ENCODE data around the gene SYT1. TPM values are rescaled to one million over a fixed set of nuclear protein-coding genes. Genes with fewer than 3 reads are reported as not detected.

SYT1 gene
- total and polyA plus RNA-seq, 2 of the 4 experiments (the other 2 are of a cell fraction), result 2.8 to 3.0 TPM

- no peak overlapping the region for H2AK9ac ChIP-seq (replicated peaks; ENCODE audit: low read depth, low read length, poor library complexity)
- DNase-seq (no peak), ATAC-seq (ENCODE audit: low read depth) (no peak)
- POLR2A ChIA-PET (ENCODE audit: unreplicated experiment), result no interaction called here
- H4K5ac ChIP-seq (ENCODE audit: low read depth, low read length), result no peak overlapping the region
- no peaks in the 10 kb centered on the region for H3K27me3 ChIP-seq (ENCODE audit: control insufficient read depth, insufficient read depth, low read length)
- H2AFZ ChIP-seq (replicated peaks; ENCODE audit: low read length, poor library complexity), result no peak overlapping the region
- no peak overlapping the region for H2BK20ac ChIP-seq (ENCODE audit: low read depth, low read length)
- in situ Hi-C loops (cut with MboI; ENCODE audit: low sequenced_read_pairs), result loop anchor here (25.0 kb wide), 1 partner anchor 1174 kb away; no protein-coding TSS in a partner anchor
- no peak overlapping the region for H2BK5ac ChIP-seq (ENCODE audit: low read depth, low read length, poor library complexity, severe bottlenecking)
- no peak overlapping the region for H3K18ac ChIP-seq (ENCODE audit: low read depth, low read length)
- CTCF ChIA-PET, result no interaction called here
- no peaks in the 10 kb centered on the region for H3K9me3 ChIP-seq (ENCODE audit: control insufficient read depth, insufficient read depth, low read length)
- no peak overlapping the region for H3K4me2 ChIP-seq (ENCODE audit: low read depth, low read length)
- no TSS peak for BruUV-seq (replicated peaks)
- dilution Hi-C loops (cut with HindIII; ENCODE audit: low sequenced_read_pairs, unreplicated experiment), result no loop called here
- H4K8ac ChIP-seq (ENCODE audit: low read depth in 2 of 2, low read length in 2 of 2), result no peak overlapping the region
- H3K4me3 ChIP-seq (ENCODE audit: insufficient read depth, low read depth, low read length), result no peak overlapping the region
- no peak overlapping the region for H2BK120ac ChIP-seq (ENCODE audit: low read depth, low read length)
- no peak for TF ChIP-seq ELK1 (IDR thresholded peaks at IDR 0.05; ENCODE audit: borderline replicate concordance, low read depth, low read length)
- no peak for TF ChIP-seq USF2 (IDR thresholded peaks at IDR 0.05; ENCODE audit: low read depth, low read length)
- TF ChIP-seq SMC3 (IDR thresholded peaks at IDR 0.05; ENCODE audit: low read depth, low read length), result no peak
- TF ChIP-seq CEBPB (IDR thresholded peaks at IDR 0.05; ENCODE audit: low read depth, low read length), result no peak
- TF ChIP-seq MXI1 (IDR thresholded peaks at IDR 0.05; ENCODE audit: borderline replicate concordance, low read depth, low read length), result no peak
- TF ChIP-seq POLR2A (IDR thresholded peaks at IDR 0.05; ENCODE audit: low read depth, low read length), result no peak
- no peak for TF ChIP-seq FOS (IDR thresholded peaks at IDR 0.05; ENCODE audit: low read depth, low read length)
- TF ChIP-seq BHLHE40 (IDR thresholded peaks at IDR 0.05; ENCODE audit: low read depth, low read length), result no peak
- TF ChIP-seq MAFK (IDR thresholded peaks at IDR 0.05; ENCODE audit: low read depth, low read length), result no peak
- no peak for TF ChIP-seq RAD21 (IDR thresholded peaks at IDR 0.05; ENCODE audit: low read length)
- TF ChIP-seq CTCF (conservative IDR thresholded peaks at IDR 0.05; ENCODE audit: low read depth, low read length), result no peak
- H3K36me3 ChIP-seq (ENCODE audit: control insufficient read depth, insufficient read depth, low read length), result no peaks in the 10 kb centered on the region
- H2AK5ac ChIP-seq (ENCODE audit: low read depth, low read length), result no peak overlapping the region
- intact Hi-C loops (cut with micrococcal nuclease), result no loop called here
- no peak overlapping the region for H3K27ac ChIP-seq (ENCODE audit: insufficient read depth, low read length)
- no peaks in the 10 kb centered on the region for H3K79me1 ChIP-seq (ENCODE audit: low read depth in 1 of 2, low read length in 2 of 2)
- no peak overlapping the region for H3K56ac ChIP-seq (ENCODE audit: extremely low read depth, insufficient read depth, low read length)
- H3K9ac ChIP-seq (ENCODE audit: low read depth, low read length), result no peak overlapping the region
- H3K9me1 ChIP-seq (ENCODE audit: insufficient read depth, low read length), result no peaks in the 10 kb centered on the region
- H3K14ac ChIP-seq (replicated peaks; ENCODE audit: low read depth, low read length), result no peak overlapping the region
- H4K91ac ChIP-seq (ENCODE audit: insufficient read depth, low read depth, low read length), result no peak overlapping the region
- no peak overlapping the region for H2BK15ac ChIP-seq (ENCODE audit: low read depth, low read length)
- H4K20me1 ChIP-seq (ENCODE audit: insufficient read depth, low read length), result no peaks in the 10 kb centered on the region
- H3K4me1 ChIP-seq (ENCODE audit: control insufficient read depth, insufficient read depth, low read length), result no peaks in the 10 kb centered on the region
- no peak overlapping the region for H3K23ac ChIP-seq (ENCODE audit: low read depth, low read length)
- H3K4ac ChIP-seq (ENCODE audit: low read depth, low read length), result no peak overlapping the region
Observed at GRCh38 chr12:79360936-79361335, 496.4 kb downstream of the SYT1 start.
